H9 (cell line): ENCODE results near the gene CTNNA1. TPM values are rescaled to one million over a fixed set of nuclear protein-coding genes. Genes with fewer than 3 reads are reported as not detected.
A peak's percentile ranks its signal among the peaks of the same experiment; 100 is the strongest.

Experiments used
- DNase-seq: peaks from one replicate; pipeline ENCODE4 v3.0.0-alpha.2; 2017
- H2AFZ ChIP-seq: one replicate; pipeline ENCODE4 v1.6.1; 2013; ENCODE audit warnings: mild to moderate bottlenecking, low read length, control low read depth, moderate library complexity
- H2AK5ac ChIP-seq: 2 replicates; pipeline ENCODE4 v1.6.1; 2013; ENCODE audit warnings: low read length, control low read depth, mixed read lengths; ENCODE audit not compliant: insufficient read length
- H2BK120ac ChIP-seq: one replicate; pipeline ENCODE4 v1.6.1; 2013; ENCODE audit warnings: low read depth, mild to moderate bottlenecking, low read length, control low read depth, inconsistent platforms; ENCODE audit not compliant: poor library complexity, severe bottlenecking
- H2BK12ac ChIP-seq: 2 replicates; pipeline ENCODE4 v1.6.1; 2013; ENCODE audit warnings: low read length, control low read depth, mixed read lengths, low read depth; ENCODE audit not compliant: insufficient read length
- H2BK15ac ChIP-seq: 2 replicates; pipeline ENCODE4 v1.6.1; 2013; ENCODE audit warnings: low read depth, low read length, control low read depth
- H2BK20ac ChIP-seq: one replicate; pipeline ENCODE4 v1.6.1; 2013; ENCODE audit warnings: low read depth, mild to moderate bottlenecking, low read length, control low read depth, inconsistent platforms; ENCODE audit not compliant: poor library complexity, severe bottlenecking
- H2BK5ac ChIP-seq: 2 replicates; pipeline ENCODE4 v1.6.1; 2013; ENCODE audit warnings: low read length, control low read depth, mixed read lengths; ENCODE audit not compliant: insufficient read length
- H3K14ac ChIP-seq: 2 replicates; pipeline ENCODE4 v1.6.1; 2013; ENCODE audit warnings: low read length, control low read depth; ENCODE audit not compliant: insufficient read depth
- H3K18ac ChIP-seq: 2 replicates; pipeline ENCODE4 v1.6.1; 2013; ENCODE audit warnings: low read depth, mild to moderate bottlenecking, mixed read lengths, low read length, control low read depth; ENCODE audit not compliant: insufficient read length
- H3K23ac ChIP-seq: 2 replicates; pipeline ENCODE4 v1.6.1; 2013; ENCODE audit warnings: low read length, control low read depth, mixed read lengths, low read depth; ENCODE audit not compliant: insufficient read length
- H3K23me2 ChIP-seq: 2 replicates; pipeline ENCODE4 v1.6.1; 2013; ENCODE audit warnings: low read depth, mild to moderate bottlenecking, mixed read lengths, low read length, control low read depth; ENCODE audit not compliant: insufficient read length, poor library complexity, severe bottlenecking
- H3K27ac ChIP-seq: 2 replicates; pipeline ENCODE4 v1.5.1; 2013; ENCODE audit warnings: low read length, control low read depth, mixed read lengths, low read depth; ENCODE audit not compliant: insufficient read length
- H3K27me3 ChIP-seq: 2 replicates; pipeline ENCODE4 v1.6.1; 2013; ENCODE audit warnings: low read length, control low read depth, inconsistent platforms; ENCODE audit not compliant: insufficient read depth
- H3K4ac ChIP-seq: 2 replicates; pipeline ENCODE4 v1.6.1; 2013; ENCODE audit warnings: low read depth, mild to moderate bottlenecking, control low read depth, inconsistent platforms, low read length, moderate library complexity
- H3K4me1 ChIP-seq: 2 replicates; pipeline ENCODE4 v1.6.1; 2013; ENCODE audit warnings: low read length, control low read depth, inconsistent platforms; ENCODE audit not compliant: insufficient read depth
- H3K4me2 ChIP-seq: 2 replicates; pipeline ENCODE4 v1.6.1; 2013; ENCODE audit warnings: low read length, control low read depth, mixed read lengths; ENCODE audit not compliant: insufficient read length, insufficient read depth
- H3K56ac ChIP-seq: 2 replicates; pipeline ENCODE4 v1.6.1; 2013; ENCODE audit warnings: low read depth, mild to moderate bottlenecking, mixed read lengths, low read length, control low read depth; ENCODE audit not compliant: insufficient read length
- H3K79me1 ChIP-seq: 2 replicates; pipeline ENCODE4 v1.6.1; 2013; ENCODE audit warnings: low read depth, mild to moderate bottlenecking, moderate library complexity, low read length, control low read depth, inconsistent platforms; ENCODE audit not compliant: insufficient read depth, poor library complexity, severe bottlenecking
- H3K79me2 ChIP-seq: 2 replicates; pipeline ENCODE4 v1.6.1; 2013; ENCODE audit warnings: low read length, control low read depth, inconsistent platforms; ENCODE audit not compliant: insufficient read depth
- H3K9ac ChIP-seq: 2 replicates; pipeline ENCODE4 v1.6.1; 2013; ENCODE audit warnings: low read length, control low read depth, mixed read lengths; ENCODE audit not compliant: insufficient read length; ENCODE audit errors: extremely low read depth
- H3K9me3 ChIP-seq: one replicate; pipeline ENCODE4 v1.6.1; 2013; ENCODE audit warnings: low read depth, low read length, inconsistent platforms; ENCODE audit not compliant: control insufficient read depth
- H3T11ph ChIP-seq: one replicate; pipeline ENCODE4 v1.6.1; 2013; ENCODE audit warnings: mild to moderate bottlenecking, low read length, control low read depth, inconsistent platforms
- H4K20me1 ChIP-seq: one replicate; pipeline ENCODE4 v1.6.1; 2013; ENCODE audit not compliant: control insufficient read depth, insufficient read length, insufficient read depth
- H4K5ac ChIP-seq: 2 replicates; pipeline ENCODE4 v1.6.1; 2013; ENCODE audit warnings: low read depth, mild to moderate bottlenecking, mixed read lengths, low read length, control low read depth; ENCODE audit not compliant: insufficient read length
- H4K8ac ChIP-seq: replicated peaks from 2 replicates; pipeline ENCODE4 v1.6.1; 2013; ENCODE audit warnings: low read length, control low read depth, mixed read lengths, low read depth; ENCODE audit not compliant: insufficient read length
- H4K91ac ChIP-seq: 2 replicates; pipeline ENCODE4 v1.6.1; 2013; ENCODE audit warnings: low read depth, mild to moderate bottlenecking, moderate library complexity, mixed read lengths, low read length, control low read depth; ENCODE audit not compliant: insufficient read length
- H3K27ac Mint-ChIP-seq, 3 experiments: 2 replicates in 2 of 3; 3 replicates in 1 of 3; pipeline ENCODE4 v1.8.0; 2020 to 2021; ENCODE audit warnings: mixed read lengths in 3 of 3, mild to moderate bottlenecking in 1 of 3, moderate library complexity in 1 of 3
- H3K27me3 Mint-ChIP-seq: 2 replicates; pipeline ENCODE4 v1.8.0; 2021; ENCODE audit warnings: low read depth, mild to moderate bottlenecking, moderate library complexity, mixed read lengths
- H3K36me3 Mint-ChIP-seq, 3 experiments: 2 replicates in 2 of 3; 3 replicates in 1 of 3; pipeline ENCODE4 v1.8.0; 2020 to 2021; ENCODE audit warnings: low read depth in 3 of 3, mixed read lengths in 3 of 3; ENCODE audit not compliant: insufficient read depth in 1 of 3
- H3K4me1 Mint-ChIP-seq, 2 experiments: 2 replicates each; pipeline ENCODE4 v1.8.0; 2020; ENCODE audit warnings: mixed read lengths in 2 of 2
- H3K4me3 Mint-ChIP-seq, 2 experiments: 2 replicates in 1 of 2; 3 replicates in 1 of 2; pipeline ENCODE4 v1.8.0; 2020 to 2021; ENCODE audit warnings: mild to moderate bottlenecking in 2 of 2, mixed read lengths in 2 of 2, moderate library complexity in 1 of 2
- H3K9me3 Mint-ChIP-seq, 2 experiments: 2 replicates in 1 of 2; 3 replicates in 1 of 2; pipeline ENCODE4 v1.8.0; 2020; ENCODE audit warnings: mild to moderate bottlenecking in 2 of 2, mixed read lengths in 2 of 2, moderate library complexity in 1 of 2
- WGBS: extraction: QIAGEN DNeasy Blood & Tissue Kit; methylation state at CpG from one replicate; pipeline ENCODE4 v1.1.7; 2013; ENCODE audit warnings: missing lambda C conversion rate, low lambda C conversion rate, mixed read lengths; ENCODE audit not compliant: insufficient read length; ENCODE audit errors: extremely low coverage; 5-methylcytosine and 5-hydroxymethylcytosine counted together
- total RNA-seq: library from RNA; stranded (reverse); gene quantifications from 2 replicates; pipeline ENCODE4 v1.2.1, GENCODE V29; 2021
- TF ChIP-seq, protein P1 (sequence below): fragments of 200-600 bp; sonication (generic); conservative IDR thresholded peaks from 3 replicates; pipeline ENCODE4 v1.8.0; 2021; ENCODE audit warnings: antibody characterized with exemption, mild to moderate bottlenecking

The CTNNA1 gene
- total RNA-seq, 1 experiment from 2014 or later, result 354 TPM

DNA sequence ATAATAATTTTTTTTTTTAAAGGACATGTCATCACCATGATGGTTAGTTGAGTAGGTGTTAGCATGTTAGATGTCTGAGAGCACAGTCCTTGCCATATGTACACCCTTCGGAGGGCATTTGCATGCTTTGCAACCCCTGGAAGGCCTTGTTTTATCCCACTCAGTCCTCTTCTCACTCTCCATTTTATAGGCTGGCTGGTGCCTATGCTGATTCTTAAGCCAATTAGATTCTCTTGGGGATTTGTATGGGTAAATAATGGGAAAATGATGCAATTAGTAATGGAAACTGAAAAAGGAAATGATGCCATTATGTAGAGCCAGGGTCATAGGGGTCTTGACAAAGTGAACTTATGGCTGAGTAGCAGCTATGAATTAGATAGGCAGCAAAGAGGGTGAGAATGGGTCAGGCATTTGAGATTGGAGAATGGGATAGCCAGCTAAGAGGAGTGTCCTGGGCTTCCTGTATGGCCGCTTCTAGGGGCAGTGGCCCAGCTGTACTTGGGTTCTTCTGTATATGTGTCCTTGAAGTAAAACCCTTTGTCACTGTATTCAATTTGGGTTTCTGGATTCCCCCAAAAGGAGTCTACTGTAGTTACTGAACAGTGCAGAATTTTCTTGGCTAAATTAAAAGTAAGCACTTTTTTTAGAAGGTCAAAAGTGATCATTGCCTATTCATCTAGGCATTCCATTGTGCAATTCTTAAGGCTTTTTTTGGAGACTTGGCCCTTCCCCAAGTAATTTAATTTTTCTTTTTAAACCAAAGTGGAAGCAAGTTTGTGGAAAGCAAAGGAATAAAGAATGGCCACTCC, 90.3 kb downstream of the CTNNA1 start:
- Histone ChIP-seq H3K23me2 (no peaks in the 10 kb centered on the region), H3K14ac (no peak overlapping the region), H2BK120ac (no peak overlapping the region), H2AK5ac (no peak overlapping the region), H3K27ac (no peak overlapping the region), H4K8ac (no peak overlapping the region), H3K4me2 (no peak overlapping the region), H2BK5ac (no peak overlapping the region), H3K4me1 (no peaks in the 10 kb centered on the region), H2BK20ac (no peak overlapping the region), H3T11ph (no peak overlapping the region), H3K79me1 (peaks cover 5% of the 10 kb centered on the region), H3K23ac (no peak overlapping the region), H3K9me3 (no peaks in the 10 kb centered on the region), H3K56ac (no peak overlapping the region), H3K4ac (no peak overlapping the region), H4K91ac (no peak overlapping the region), H4K5ac (no peak overlapping the region), H3K9ac (no peak overlapping the region), H2BK12ac (no peak overlapping the region), H2BK15ac (no peak overlapping the region), H3K18ac (no peak overlapping the region), H3K27me3 (no peaks in the 10 kb centered on the region), H3K79me2 (no peaks in the 10 kb centered on the region), H2AFZ (no peak overlapping the region), H4K20me1 (no peaks in the 10 kb centered on the region)
- peaks cover 49 to 59% of the 10 kb centered on the region in 2 experiments for H3K4me1 Mint-ChIP-seq
- H3K27me3 Mint-ChIP-seq, result no peaks in the 10 kb centered on the region
- H3K4me3 Mint-ChIP-seq, result no peak overlapping the region
- TF ChIP-seq, protein P1, sequence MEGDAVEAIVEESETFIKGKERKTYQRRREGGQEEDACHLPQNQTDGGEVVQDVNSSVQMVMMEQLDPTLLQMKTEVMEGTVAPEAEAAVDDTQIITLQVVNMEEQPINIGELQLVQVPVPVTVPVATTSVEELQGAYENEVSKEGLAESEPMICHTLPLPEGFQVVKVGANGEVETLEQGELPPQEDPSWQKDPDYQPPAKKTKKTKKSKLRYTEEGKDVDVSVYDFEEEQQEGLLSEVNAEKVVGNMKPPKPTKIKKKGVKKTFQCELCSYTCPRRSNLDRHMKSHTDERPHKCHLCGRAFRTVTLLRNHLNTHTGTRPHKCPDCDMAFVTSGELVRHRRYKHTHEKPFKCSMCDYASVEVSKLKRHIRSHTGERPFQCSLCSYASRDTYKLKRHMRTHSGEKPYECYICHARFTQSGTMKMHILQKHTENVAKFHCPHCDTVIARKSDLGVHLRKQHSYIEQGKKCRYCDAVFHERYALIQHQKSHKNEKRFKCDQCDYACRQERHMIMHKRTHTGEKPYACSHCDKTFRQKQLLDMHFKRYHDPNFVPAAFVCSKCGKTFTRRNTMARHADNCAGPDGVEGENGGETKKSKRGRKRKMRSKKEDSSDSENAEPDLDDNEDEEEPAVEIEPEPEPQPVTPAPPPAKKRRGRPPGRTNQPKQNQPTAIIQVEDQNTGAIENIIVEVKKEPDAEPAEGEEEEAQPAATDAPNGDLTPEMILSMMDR, result no peak
- no CpG with 5 or more reads among the region's 2 CpGs for WGBS
- no peaks in the 10 kb centered on the region for H3K9me3 Mint-ChIP-seq
- no peak for DNase-seq
- H3K36me3 Mint-ChIP-seq, result peaks cover 0 to 2% (median under 1%) of the 10 kb centered on the region in 3 experiments; a peak in 3 of 7 replicates
- peak overlapping the region in 2 of 3 experiments; percentile 10 to 36; a peak in 3 of 7 replicates for H3K27ac Mint-ChIP-seq
